Gastroesophageal sphincter (tissue), 3 donors: ENCODE measurements around the gene KIF2C.

Experiments used
- POLR2A ChIP-seq, 2 donors: fragments of 450-650 bp; IDR thresholded peaks; one replicate each; pipeline ENCODE4 v1.6.1; 2017; ENCODE audit warnings: antibody characterized with exemption in 2 of 2, mild to moderate bottlenecking in 2 of 2, moderate library complexity in 1 of 2
- TF ChIP-seq, protein P1 (sequence below), 4 experiments: fragments of 200-600 bp in 2 of 4; fragments of 450-650 bp in 2 of 4; sonication (generic) in 1 of 4; IDR thresholded peaks; one replicate each; pipeline ENCODE4 v1.5.1; 2017 to 2019; ENCODE audit warnings: antibody characterized with exemption in 4 of 4, mild to moderate bottlenecking in 2 of 4, moderate library complexity in 2 of 4

GRCh38 chr1:44723064-44723463, 16.6 kb upstream of the KIF2C start:
- TF ChIP-seq, protein P1, sequence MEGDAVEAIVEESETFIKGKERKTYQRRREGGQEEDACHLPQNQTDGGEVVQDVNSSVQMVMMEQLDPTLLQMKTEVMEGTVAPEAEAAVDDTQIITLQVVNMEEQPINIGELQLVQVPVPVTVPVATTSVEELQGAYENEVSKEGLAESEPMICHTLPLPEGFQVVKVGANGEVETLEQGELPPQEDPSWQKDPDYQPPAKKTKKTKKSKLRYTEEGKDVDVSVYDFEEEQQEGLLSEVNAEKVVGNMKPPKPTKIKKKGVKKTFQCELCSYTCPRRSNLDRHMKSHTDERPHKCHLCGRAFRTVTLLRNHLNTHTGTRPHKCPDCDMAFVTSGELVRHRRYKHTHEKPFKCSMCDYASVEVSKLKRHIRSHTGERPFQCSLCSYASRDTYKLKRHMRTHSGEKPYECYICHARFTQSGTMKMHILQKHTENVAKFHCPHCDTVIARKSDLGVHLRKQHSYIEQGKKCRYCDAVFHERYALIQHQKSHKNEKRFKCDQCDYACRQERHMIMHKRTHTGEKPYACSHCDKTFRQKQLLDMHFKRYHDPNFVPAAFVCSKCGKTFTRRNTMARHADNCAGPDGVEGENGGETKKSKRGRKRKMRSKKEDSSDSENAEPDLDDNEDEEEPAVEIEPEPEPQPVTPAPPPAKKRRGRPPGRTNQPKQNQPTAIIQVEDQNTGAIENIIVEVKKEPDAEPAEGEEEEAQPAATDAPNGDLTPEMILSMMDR (IDR thresholded peaks at IDR 0.05): no peak
- TF ChIP-seq POLR2A (IDR thresholded peaks at IDR 0.05): no peak
